Sigmoid colon (tissue), 7 donors: ENCODE data around the gene CERS3. TPM values are rescaled to one million over a fixed set of nuclear protein-coding genes. Genes with fewer than 3 reads are reported as not detected.

Source experiments
- DNase-seq: peaks from one replicate; pipeline ENCODE4 v3.0.0-alpha.2; 2019
- H3K27ac ChIP-seq, 4 donors: fragments of 200-600 bp; sonication (generic); one replicate each; pipeline ENCODE4 v1.5.1; 2016 to 2019; ENCODE audit warnings: mild to moderate bottlenecking in 1 of 4
- H3K27me3 ChIP-seq, 3 donors: fragments of 200-600 bp; sonication (generic); one replicate each; pipeline ENCODE4 v1.5.1; 2019; ENCODE audit warnings: mild to moderate bottlenecking in 1 of 3
- H3K36me3 ChIP-seq, 4 donors: fragments of 200-600 bp; sonication (generic); one replicate each; pipeline ENCODE4 v1.5.1; 2016 to 2019
- H3K4me1 ChIP-seq, 4 donors: fragments of 200-600 bp; sonication (generic); one replicate each; pipeline ENCODE4 v1.5.1; 2017 to 2019
- H3K4me3 ChIP-seq, 4 donors: fragments of 200-600 bp; sonication (generic); one replicate each; pipeline ENCODE4 v1.5.1; 2017 to 2019; ENCODE audit warnings: mild to moderate bottlenecking in 2 of 4, moderate library complexity in 1 of 4
- H3K9me3 ChIP-seq, 4 donors: fragments of 200-600 bp in 3 of 4; sonication (generic) in 3 of 4; one replicate each; pipeline versions ENCODE4 v1.5.1 to v1.6.1; 2013 to 2019
- CTCF ChIP-seq, 4 experiments: fragments of 450-650 bp in 3 of 4; fragments of 200-600 bp in 1 of 4; IDR thresholded peaks; one replicate each; pipeline ENCODE4 v1.5.1; 2016 to 2019; ENCODE audit warnings: antibody characterized with exemption in 4 of 4, mild to moderate bottlenecking in 3 of 4, moderate library complexity in 2 of 4
- EP300 ChIP-seq, 4 donors: sonication (generic); formaldehyde crosslinking; IDR thresholded peaks; one replicate each; pipeline ENCODE4 v1.6.1; 2017; ENCODE audit warnings: antibody characterized with exemption in 4 of 4
- POLR2A ChIP-seq, 2 donors: fragments of 450-650 bp; IDR thresholded peaks; one replicate each; pipeline ENCODE4 v1.6.1; 2016; ENCODE audit warnings: antibody characterized with exemption in 2 of 2, mild to moderate bottlenecking in 2 of 2, moderate library complexity in 2 of 2
- POLR2AphosphoS5 ChIP-seq, 4 donors: sonication (generic); formaldehyde crosslinking; IDR thresholded peaks; one replicate each; pipeline ENCODE4 v1.6.1; 2017; ENCODE audit warnings: antibody characterized with exemption in 4 of 4
- WGBS, 2 donors: extraction: QIAGEN DNeasy Blood & Tissue Kit; methylation state at CpG; one replicate each; pipeline ENCODE4 v1.1.7; 2013; 5-methylcytosine and 5-hydroxymethylcytosine counted together
- intact Hi-C: fragments of 100-400 bp; cut with DNase I; formaldehyde crosslinking; loops from one replicate; pipeline ENCODE4 v1.15.1; 2023
- polyA plus RNA-seq, 3 donors: library from polyadenylated mRNA; stranded (reverse); fragments of 200-250 nt; gene quantifications; one replicate each; pipeline ENCODE4 v1.2.3, GENCODE V29; 2013
- total RNA-seq, 4 donors: library from RNA; depleted of rRNA; stranded (reverse); fragments of >200 nt; gene quantifications; one replicate each; pipeline ENCODE4 v1.1.0, GENCODE V29; 2016
- donor health status: healthy with polysubstance abuse.
- donor health status: Bipolar disorder and iron deficiency.
- donor health status: healthy.

CERS3 gene
- total and polyA plus RNA-seq, 7 donors: 0.20 to 0.49 TPM; not detected in 5

GRCh38 chr15:100434561-100434960, 94.2 kb downstream of the CERS3 start:
- intact Hi-C loops: no loop called here
- 58 to 84% methylated on average over 6 of the region's 6 CpGs for WGBS, 2 donors

GRCh38 chr15:100434038-100434437, 94.7 kb downstream of the CERS3 start:
- TF ChIP-seq POLR2AphosphoS5 (IDR thresholded peaks at IDR 0.05) (no peak), EP300 (IDR thresholded peaks at IDR 0.05) (no peak), POLR2A (IDR thresholded peaks at IDR 0.05) (no peak), CTCF (IDR thresholded peaks at IDR 0.05) (no peak)
- Histone ChIP-seq H3K9me3 (no peaks in the 10 kb centered on the region), H3K4me3 (no peak overlapping the region), H3K27me3 (no peaks in the 10 kb centered on the region), H3K36me3 (no peaks in the 10 kb centered on the region), H3K27ac (no peak overlapping the region), H3K4me1 (peaks cover 0 to 9% (median 4%) of the 10 kb centered on the region in 4 donors)
- DNase-seq: no peak
- intact Hi-C loops: no loop called here
- 85 to 86% methylated on average over 8 of the region's 8 CpGs for WGBS, 2 donors

More at GRCh38 chr15:100434561-100434960, 94.2 kb downstream of the CERS3 start:
- Histone ChIP-seq H3K4me1 (peaks cover 0 to 14% (median 4%) of the 10 kb centered on the region in 4 donors), H3K27me3 (no peaks in the 10 kb centered on the region), H3K9me3 (no peaks in the 10 kb centered on the region), H3K36me3 (no peaks in the 10 kb centered on the region), H3K27ac (no peak overlapping the region), H3K4me3 (no peak overlapping the region)
- no peak for DNase-seq
- TF ChIP-seq POLR2AphosphoS5 (IDR thresholded peaks at IDR 0.05) (no peak), CTCF (IDR thresholded peaks at IDR 0.05) (no peak), POLR2A (IDR thresholded peaks at IDR 0.05) (no peak), EP300 (IDR thresholded peaks at IDR 0.05) (no peak)

DNA sequence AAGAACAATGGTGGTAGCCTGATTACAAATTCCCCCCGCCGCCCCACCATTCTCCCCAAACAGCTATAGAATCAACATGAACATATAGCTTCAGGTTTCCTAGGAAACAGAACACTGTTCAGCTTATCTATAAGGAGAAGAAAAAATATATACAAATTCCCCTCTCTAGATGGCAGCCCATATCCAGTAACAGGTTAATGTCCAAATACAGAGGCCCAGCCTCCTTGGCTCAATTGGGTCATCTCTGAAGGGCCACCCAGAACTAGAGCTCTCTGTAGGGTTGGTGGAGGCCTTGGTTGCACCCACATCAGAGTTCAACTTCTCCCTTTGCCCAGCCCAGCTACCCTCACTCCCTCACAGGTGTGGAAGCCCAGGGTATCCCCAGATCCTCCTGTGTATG, 95.4 kb downstream of the CERS3 start:
- no peaks in the 10 kb centered on the region for H3K9me3 ChIP-seq
- WGBS, 2 donors: 99% methylated on average over 2 of the region's 2 CpGs
- H3K4me1 ChIP-seq: peaks cover 0 to 1% (median 0%) of the 10 kb centered on the region in 4 donors
- no peaks in the 10 kb centered on the region for H3K27me3 ChIP-seq
- H3K27ac ChIP-seq: no peak overlapping the region
- intact Hi-C loops: no loop called here
- H3K4me3 ChIP-seq: no peak overlapping the region
- TF ChIP-seq POLR2A (IDR thresholded peaks at IDR 0.05) (no peak), POLR2AphosphoS5 (IDR thresholded peaks at IDR 0.05) (no peak), EP300 (IDR thresholded peaks at IDR 0.05) (no peak), CTCF (IDR thresholded peaks at IDR 0.05) (no peak)
- no peaks in the 10 kb centered on the region for H3K36me3 ChIP-seq
- no peak for DNase-seq

GRCh38 chr15:100430411-100430810, 98.3 kb downstream of the CERS3 start:
- no peak for DNase-seq
- intact Hi-C loops: no loop called here
- H3K4me3 ChIP-seq: no peak overlapping the region
- H3K9me3 ChIP-seq: no peaks in the 10 kb centered on the region
- H3K4me1 ChIP-seq: no peaks in the 10 kb centered on the region
- TF ChIP-seq EP300 (IDR thresholded peaks at IDR 0.05) (no peak), POLR2AphosphoS5 (IDR thresholded peaks at IDR 0.05) (no peak), POLR2A (IDR thresholded peaks at IDR 0.05) (no peak), CTCF (IDR thresholded peaks at IDR 0.05) (no peak)
- no peak overlapping the region for H3K27ac ChIP-seq
- H3K27me3 ChIP-seq: no peaks in the 10 kb centered on the region
- H3K36me3 ChIP-seq: no peaks in the 10 kb centered on the region
- WGBS, 2 donors: 88 to 92% methylated on average over 1 of the region's 1 CpG

GRCh38 chr15:100429116-100429728, 99.5 kb downstream of the CERS3 start:
- H3K4me1 ChIP-seq: no peaks in the 10 kb centered on the region
- intact Hi-C loops: no loop called here
- H3K27me3 ChIP-seq: no peaks in the 10 kb centered on the region
- WGBS, 2 donors: 76 to 80% methylated on average over 8 of the region's 8 CpGs
- DNase-seq: no peak
- no peak overlapping the region for H3K4me3 ChIP-seq
- H3K27ac ChIP-seq: no peak overlapping the region
- TF ChIP-seq POLR2A (IDR thresholded peaks at IDR 0.05): no peak
- no peak for TF ChIP-seq EP300 (IDR thresholded peaks at IDR 0.05)
- TF ChIP-seq CTCF (IDR thresholded peaks at IDR 0.05): no peak
- no peak for TF ChIP-seq POLR2AphosphoS5 (IDR thresholded peaks at IDR 0.05)
- peaks cover 0 to 9% (median 1%) of the 10 kb centered on the region in 4 donors for H3K9me3 ChIP-seq
- H3K36me3 ChIP-seq: no peaks in the 10 kb centered on the region
